ENCODE results near the gene BMP7.
"Not testable (repeated sequence)": the region's sequence is repeated elsewhere in the genome, so short reads cannot be mapped to it uniquely, and the experiment has no call there.

Gene BMP7

DNA sequence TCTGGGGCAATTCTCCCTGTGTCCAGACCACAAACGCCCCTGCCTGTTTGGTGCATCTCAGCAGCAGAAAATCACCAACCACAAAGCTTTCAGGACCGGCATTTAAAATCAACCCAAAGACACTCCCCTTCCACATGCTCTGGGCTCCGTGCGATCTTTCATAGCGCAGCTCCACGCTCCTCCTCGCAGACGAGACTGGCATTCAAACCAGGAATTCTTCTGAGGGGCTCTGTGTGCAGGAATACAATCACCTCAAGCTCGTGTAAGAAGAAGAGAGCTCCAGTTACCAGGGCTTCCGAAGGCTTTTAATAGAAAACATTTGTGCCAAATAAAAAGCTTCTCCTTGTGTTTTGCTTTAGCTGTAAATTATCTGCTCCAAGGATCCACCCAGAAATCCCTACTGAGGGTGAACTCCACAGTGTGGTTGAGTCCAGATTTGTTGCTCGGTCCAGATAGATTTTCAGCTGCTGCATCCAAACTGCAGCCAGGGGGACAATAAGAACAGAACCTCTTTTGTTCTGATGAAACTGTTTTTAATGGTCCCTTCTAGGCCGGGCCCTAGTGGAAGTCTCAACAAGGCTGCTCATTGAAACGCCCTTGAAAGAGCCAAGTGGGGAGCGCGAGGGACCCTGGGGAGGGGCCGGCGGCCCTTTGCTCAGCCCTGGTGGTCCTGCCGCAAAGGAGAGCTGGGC lies 16.4 kb upstream of the BMP7 start:
- ATAC-seq (replicated peaks; ENCODE audit: extremely low read depth, poor library complexity, severe bottlenecking), result no peak
- Mint-ChIP-seq H3K9me3 (no peaks in the 10 kb centered on the region), H3K36me3 (ENCODE audit: insufficient read depth) (no peaks in the 10 kb centered on the region), H3K27me3 (peaks cover 72% of the 10 kb centered on the region), H3K4me3 (no peak overlapping the region), H3K27ac (ENCODE audit: low read depth) (no peak overlapping the region), H3K4me1 (no peaks in the 10 kb centered on the region)
- DNase-seq (ENCODE audit: low spot score in 2 of 2), result no peak

DNA sequence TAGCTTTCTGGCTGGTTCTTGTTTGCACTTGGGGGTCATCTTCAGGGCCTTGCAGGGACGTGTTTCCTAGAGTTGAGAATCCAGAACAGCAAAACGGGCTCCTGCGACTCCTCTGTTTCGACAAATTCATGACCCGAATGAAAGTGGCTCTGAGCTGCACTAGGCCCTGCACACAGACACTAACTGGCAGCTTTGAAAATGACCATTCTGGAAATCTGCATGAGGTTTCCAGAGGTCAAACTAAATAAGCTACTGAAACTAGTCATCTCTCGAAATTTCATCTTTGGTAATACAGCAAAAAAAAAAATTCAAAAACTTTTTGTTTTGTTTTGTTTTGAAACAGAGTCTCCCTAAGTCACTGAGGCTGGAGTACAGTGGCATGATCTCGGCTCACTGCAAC lies 15.5 kb upstream of the BMP7 start:
- Mint-ChIP-seq H3K27ac (ENCODE audit: low read depth) (no peak overlapping the region), H3K27me3 (peaks cover 72% of the 10 kb centered on the region), H3K4me1 (no peaks in the 10 kb centered on the region), H3K9me3 (no peaks in the 10 kb centered on the region), H3K36me3 (ENCODE audit: insufficient read depth) (no peaks in the 10 kb centered on the region), H3K4me3 (no peak overlapping the region)
- no peak for ATAC-seq (replicated peaks; ENCODE audit: extremely low read depth, poor library complexity, severe bottlenecking)
- DNase-seq (ENCODE audit: low spot score in 2 of 2), result no peak

- H3K27me3 Mint-ChIP-seq, result peaks cover 75% of the 10 kb centered on the region
- no peak overlapping the region for H3K4me3 Mint-ChIP-seq
- ATAC-seq (replicated peaks; ENCODE audit: extremely low read depth, poor library complexity, severe bottlenecking), result no peak
Observed at GRCh38 chr20:57280221-57280620, 13.8 kb upstream of the BMP7 start.

GRCh38 chr20:57279548-57279947 lies 13.1 kb upstream of the BMP7 start:
- H3K27me3 Mint-ChIP-seq, result peaks cover 80% of the 10 kb centered on the region
- not testable (repeated sequence) for DNase-seq (ENCODE audit: low spot score in 2 of 2); H3K36me3 Mint-ChIP-seq (ENCODE audit: insufficient read depth); H3K27ac Mint-ChIP-seq (ENCODE audit: low read depth); H3K9me3 Mint-ChIP-seq; H3K4me3 Mint-ChIP-seq; H3K4me1 Mint-ChIP-seq; ATAC-seq (replicated peaks; ENCODE audit: extremely low read depth, poor library complexity, severe bottlenecking)

More at GRCh38 chr20:57280221-57280620, 13.8 kb upstream of the BMP7 start:
- H3K4me1 Mint-ChIP-seq, result no peaks in the 10 kb centered on the region
- H3K9me3 Mint-ChIP-seq, result no peaks in the 10 kb centered on the region
- H3K27ac Mint-ChIP-seq (ENCODE audit: low read depth), result no peak overlapping the region
- H3K36me3 Mint-ChIP-seq (ENCODE audit: insufficient read depth), result no peaks in the 10 kb centered on the region
- no peak for DNase-seq (ENCODE audit: low spot score in 2 of 2)

GRCh38 chr20:57278457-57278856 lies 12.0 kb upstream of the BMP7 start:
- Mint-ChIP-seq H3K4me3 (no peak overlapping the region), H3K9me3 (no peaks in the 10 kb centered on the region), H3K36me3 (ENCODE audit: insufficient read depth) (no peaks in the 10 kb centered on the region), H3K27ac (ENCODE audit: low read depth) (no peak overlapping the region), H3K4me1 (no peaks in the 10 kb centered on the region), H3K27me3 (peaks cover 80% of the 10 kb centered on the region)
- ATAC-seq (replicated peaks; ENCODE audit: extremely low read depth, poor library complexity, severe bottlenecking), result no peak
- DNase-seq (ENCODE audit: low spot score in 2 of 2), result no peak

- no peak overlapping the region for H3K27ac Mint-ChIP-seq (ENCODE audit: low read depth)
- H3K9me3 Mint-ChIP-seq, result no peaks in the 10 kb centered on the region
- DNase-seq (ENCODE audit: low spot score in 2 of 2), result no peak
- no peak for ATAC-seq (replicated peaks; ENCODE audit: extremely low read depth, poor library complexity, severe bottlenecking)
- H3K27me3 Mint-ChIP-seq, result peaks cover 76% of the 10 kb centered on the region
- no peak overlapping the region for H3K4me3 Mint-ChIP-seq
- H3K36me3 Mint-ChIP-seq (ENCODE audit: insufficient read depth), result no peaks in the 10 kb centered on the region
- H3K4me1 Mint-ChIP-seq, result no peaks in the 10 kb centered on the region
Observed at GRCh38 chr20:57277398-57278105, 11.1 kb upstream of the BMP7 start.

DNA sequence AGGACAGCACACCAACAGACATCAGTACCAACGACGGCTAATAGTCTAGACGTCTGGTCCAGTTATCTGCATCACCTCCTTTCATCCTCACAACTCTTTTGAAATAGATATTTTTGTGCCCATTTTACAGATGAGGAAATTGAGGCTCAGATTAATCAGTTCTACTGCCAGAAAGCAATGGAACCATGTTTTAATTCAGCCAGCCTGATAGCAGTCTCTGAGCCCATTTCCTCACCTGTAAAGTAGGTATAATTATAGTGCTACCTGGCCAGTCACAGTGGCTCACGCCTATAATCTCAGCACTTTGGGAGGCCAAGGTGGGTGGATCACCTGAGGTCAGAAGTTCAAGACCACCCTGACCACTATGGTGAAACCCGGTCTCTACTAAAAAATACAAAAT lies 9.8 kb upstream of the BMP7 start:
- H3K4me3 Mint-ChIP-seq, result no peak overlapping the region
- H3K36me3 Mint-ChIP-seq (ENCODE audit: insufficient read depth), result no peaks in the 10 kb centered on the region
- H3K9me3 Mint-ChIP-seq, result no peaks in the 10 kb centered on the region
- H3K27ac Mint-ChIP-seq (ENCODE audit: low read depth), result no peak overlapping the region
- DNase-seq (ENCODE audit: low spot score in 2 of 2), result no peak
- H3K27me3 Mint-ChIP-seq, result peaks cover 74% of the 10 kb centered on the region
- no peak for ATAC-seq (replicated peaks; ENCODE audit: extremely low read depth, poor library complexity, severe bottlenecking)
- H3K4me1 Mint-ChIP-seq, result no peaks in the 10 kb centered on the region

- Mint-ChIP-seq H3K4me3 (no peak overlapping the region), H3K27me3 (peaks cover 74% of the 10 kb centered on the region), H3K36me3 (ENCODE audit: insufficient read depth) (no peaks in the 10 kb centered on the region), H3K9me3 (no peaks in the 10 kb centered on the region), H3K27ac (ENCODE audit: low read depth) (no peak overlapping the region), H3K4me1 (no peaks in the 10 kb centered on the region)
- ATAC-seq (replicated peaks; ENCODE audit: extremely low read depth, poor library complexity, severe bottlenecking) (no peak), DNase-seq (ENCODE audit: low spot score in 2 of 2) (no peak)
Observed at GRCh38 chr20:57275813-57276212, 9.4 kb upstream of the BMP7 start.

- H3K9me3 Mint-ChIP-seq, result no peaks in the 10 kb centered on the region
- H3K27me3 Mint-ChIP-seq, result peaks cover 74% of the 10 kb centered on the region
- no peaks in the 10 kb centered on the region for H3K4me1 Mint-ChIP-seq
- H3K36me3 Mint-ChIP-seq (ENCODE audit: insufficient read depth), result no peaks in the 10 kb centered on the region
- DNase-seq (ENCODE audit: low spot score in 2 of 2), result no peak
- no peak overlapping the region for H3K4me3 Mint-ChIP-seq
- no peak for ATAC-seq (replicated peaks; ENCODE audit: extremely low read depth, poor library complexity, severe bottlenecking)
- H3K27ac Mint-ChIP-seq (ENCODE audit: low read depth), result no peak overlapping the region
Observed at GRCh38 chr20:57275334-57275733, 8.9 kb upstream of the BMP7 start.

DNA sequence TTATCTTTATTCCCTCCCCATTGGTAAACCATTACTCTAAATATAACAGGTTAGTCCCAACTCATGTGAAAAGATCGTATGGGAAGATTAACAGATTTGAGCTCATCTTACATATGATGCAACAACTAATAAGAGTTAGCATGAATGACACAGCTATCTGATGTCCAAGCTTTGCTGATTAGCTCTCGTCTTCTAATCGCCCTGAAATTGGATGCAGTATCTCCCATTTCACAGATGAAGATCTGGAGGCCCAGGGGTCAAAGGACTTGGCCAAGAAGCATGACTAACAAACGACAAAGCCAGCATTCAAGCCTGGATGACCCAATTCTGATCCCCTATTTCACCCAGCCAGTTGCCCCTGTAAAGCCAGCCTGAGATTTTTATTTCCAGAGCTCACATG lies 8.4 kb upstream of the BMP7 start:
- Mint-ChIP-seq H3K27ac (ENCODE audit: low read depth) (no peak overlapping the region), H3K36me3 (ENCODE audit: insufficient read depth) (no peaks in the 10 kb centered on the region), H3K9me3 (no peaks in the 10 kb centered on the region), H3K27me3 (peaks cover 75% of the 10 kb centered on the region), H3K4me3 (no peak overlapping the region), H3K4me1 (no peaks in the 10 kb centered on the region)
- ATAC-seq (replicated peaks; ENCODE audit: extremely low read depth, poor library complexity, severe bottlenecking), result no peak
- DNase-seq (ENCODE audit: low spot score in 2 of 2), result no peak

DNA sequence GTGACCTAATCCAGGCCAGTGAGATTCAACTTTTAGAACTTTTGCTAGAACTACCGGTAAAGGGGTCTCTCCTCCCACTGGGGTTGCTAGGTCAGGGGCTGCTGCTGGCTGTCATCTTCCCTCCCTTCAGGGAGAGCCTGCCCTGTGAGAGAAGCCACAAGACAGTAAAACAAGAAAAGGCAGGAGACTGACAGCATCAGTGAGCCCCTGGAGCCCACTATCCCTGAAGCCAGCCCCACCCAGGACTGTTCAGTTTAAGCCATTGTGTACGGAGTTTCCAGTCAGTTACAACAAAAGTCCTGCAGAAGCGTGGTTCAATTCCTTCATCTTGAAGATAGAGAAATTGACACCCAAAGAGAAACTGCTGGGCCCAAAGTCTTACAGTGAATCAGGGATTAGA lies 7.9 kb upstream of the BMP7 start:
- H3K27ac Mint-ChIP-seq (ENCODE audit: low read depth), result no peak overlapping the region
- H3K4me3 Mint-ChIP-seq, result no peak overlapping the region
- ATAC-seq (replicated peaks; ENCODE audit: extremely low read depth, poor library complexity, severe bottlenecking), result no peak

GRCh38 chr20:57272883-57273535 lies 6.6 kb upstream of the BMP7 start:
- peaks cover 83% of the 10 kb centered on the region for H3K27me3 Mint-ChIP-seq
- ATAC-seq (replicated peaks; ENCODE audit: extremely low read depth, poor library complexity, severe bottlenecking), result no peak
- H3K27ac Mint-ChIP-seq (ENCODE audit: low read depth), result no peak overlapping the region
- no peaks in the 10 kb centered on the region for H3K36me3 Mint-ChIP-seq (ENCODE audit: insufficient read depth)
- H3K4me1 Mint-ChIP-seq, result no peaks in the 10 kb centered on the region
- H3K9me3 Mint-ChIP-seq, result no peaks in the 10 kb centered on the region
- H3K4me3 Mint-ChIP-seq, result no peak overlapping the region
- no peak for DNase-seq (ENCODE audit: low spot score in 2 of 2)

More for the DNA sequence above, 7.9 kb upstream of the BMP7 start:
- no peak for DNase-seq (ENCODE audit: low spot score in 2 of 2)
- Mint-ChIP-seq H3K4me1 (no peaks in the 10 kb centered on the region), H3K27me3 (peaks cover 75% of the 10 kb centered on the region), H3K36me3 (ENCODE audit: insufficient read depth) (no peaks in the 10 kb centered on the region), H3K9me3 (no peaks in the 10 kb centered on the region)

Measured in central memory CD8-positive, alpha-beta T cell (primary cell).